HepG2 (cell line): ENCODE data around the gene AGPAT3. TPM values are rescaled to one million over a fixed set of nuclear protein-coding genes. Genes with fewer than 3 reads are reported as not detected.

ENCODE experiments used
- ATAC-seq: fragments of 200-7000 bp; cut with Tn5 transposase; 3 replicates; pipeline ENCODE4 v1.9.1; 2020; ENCODE audit warnings: mild to moderate bottlenecking, moderate library complexity
- BruUV-seq: library from RNA; stranded (reverse); fragments of 400-500 nt; replicated peaks from 2 replicates; lab custom pipeline; 2021; lab: Mats Ljungman, UMichigan
- CTCF ChIA-PET: fragments of 300-600 bp; formaldehyde crosslinking; extraction: SDS; loops from one replicate; lab custom pipeline; 2021; ENCODE audit warnings: low total read pairs, inconsistent platforms, low intra/inter-chr PET ratio; lab: Yijun Ruan, JAX
- POLR2A ChIA-PET: fragments of 350-600 bp; sonication (Branson Sonifier 250); formaldehyde crosslinking; loops from one replicate; lab custom pipeline; 2020; ENCODE audit warnings: antibody characterized with exemption, inconsistent platforms; lab: Yijun Ruan, JAX
- DNase-seq: peaks from one replicate; pipeline ENCODE4 v3.0.0-alpha.2; 2015; ENCODE audit warnings: low spot score
- FAIRE-seq: peaks from 3 replicates; lab custom pipeline; 2011; peaks lifted over from hg19 to GRCh38; lab: Jason Lieb, UNC
- H2AFZ ChIP-seq: one replicate; pipeline ENCODE4 v1.6.1; 2011; ENCODE audit warnings: low read length, inconsistent platforms
- H3K27ac ChIP-seq: fragments of 300-600 bp; 3 replicates; pipeline ENCODE4 v1.8.0; 2011; ENCODE audit warnings: mixed run types, mild to moderate bottlenecking, mixed read lengths, low read length, inconsistent platforms; ENCODE audit not compliant: insufficient read depth; ENCODE audit errors: extremely low read length
- H3K27me3 ChIP-seq, 2 experiments: fragments of 200-600 bp in 1 of 2; 2 replicates in 1 of 2; 3 replicates in 1 of 2; pipeline versions ENCODE4 v1.6.0 to v1.8.0; 2011; ENCODE audit warnings: low read length in 2 of 2, mild to moderate bottlenecking in 2 of 2, moderate library complexity in 2 of 2, inconsistent platforms in 1 of 2; ENCODE audit not compliant: insufficient read depth in 2 of 2, control insufficient read depth in 1 of 2
- H3K36me3 ChIP-seq, 2 experiments: fragments of 200-600 bp in 1 of 2; replicated peaks in 1 of 2; 2 replicates in 1 of 2; 3 replicates in 1 of 2; pipeline versions ENCODE4 v1.5.1 to v1.8.0; 2011; ENCODE audit warnings: low read length in 2 of 2, inconsistent platforms in 1 of 2; ENCODE audit not compliant: insufficient read depth in 2 of 2, control insufficient read depth in 1 of 2
- H3K4me1 ChIP-seq: 2 replicates; pipeline ENCODE4 v1.5.1; 2012; ENCODE audit warnings: low read length, inconsistent platforms; ENCODE audit not compliant: insufficient read depth
- H3K4me2 ChIP-seq: 2 replicates; pipeline ENCODE4 v1.6.0; 2011; ENCODE audit warnings: low read depth, low read length, inconsistent platforms
- H3K4me3 ChIP-seq, 3 experiments: fragments of 200-600 bp in 1 of 3; sonication (generic), shearing (Covaris generic) in 1 of 3; replicated peaks in 1 of 3; 2 replicates each; pipeline ENCODE4 v1.5.1; 2011 to 2016; ENCODE audit warnings: low read length in 3 of 3, inconsistent platforms in 2 of 3, low read depth in 2 of 3, mild to moderate bottlenecking in 2 of 3, control low read depth in 1 of 3, mixed read lengths in 1 of 3; ENCODE audit not compliant: insufficient read depth in 1 of 3
- H3K79me2 ChIP-seq: one replicate; pipeline ENCODE4 v1.6.1; 2011; ENCODE audit warnings: low read length, inconsistent platforms; ENCODE audit not compliant: insufficient read depth
- H3K9ac ChIP-seq: 2 replicates; pipeline ENCODE4 v1.6.0; 2011; ENCODE audit warnings: mild to moderate bottlenecking, low read depth, low read length, inconsistent platforms; ENCODE audit not compliant: insufficient read depth
- H3K9me3 ChIP-seq: 2 replicates; pipeline ENCODE4 v1.5.1; 2012; ENCODE audit warnings: mild to moderate bottlenecking, low read length
- H4K20me1 ChIP-seq: 2 replicates; pipeline ENCODE4 v1.6.0; 2011; ENCODE audit warnings: inconsistent platforms, mild to moderate bottlenecking, low read length, moderate library complexity; ENCODE audit not compliant: insufficient read depth
- AFF4 ChIP-seq: sonication (generic); formaldehyde crosslinking; IDR thresholded peaks from 2 replicates; pipeline ENCODE4 v1.4.0; 2020; ENCODE audit warnings: missing genetic modification reagents
- CCDC6 ChIP-seq: sonication (generic); formaldehyde crosslinking; IDR thresholded peaks from 2 replicates; pipeline ENCODE4 v1.8.1; 2022; ENCODE audit warnings: mild to moderate bottlenecking, missing genetic modification reagents, moderate library complexity
- CHD4 ChIP-seq: fragments of 200-600 bp; sonication (generic); IDR thresholded peaks from 2 replicates; pipeline ENCODE4 v1.7.0; 2017; ENCODE audit warnings: mild to moderate bottlenecking, low read length, borderline replicate concordance
- ISL2 ChIP-seq: sonication (generic); formaldehyde crosslinking; IDR thresholded peaks from 2 replicates; pipeline ENCODE4 v1.5.0; 2020; ENCODE audit warnings: missing genetic modification reagents
- RBM22 ChIP-seq: fragments of 200-400 bp; formaldehyde crosslinking; optimal IDR thresholded peaks from 2 replicates; pipeline ENCODE3; 2017; ENCODE audit warnings: mild to moderate bottlenecking, low read length, moderate library complexity
- SALL1 ChIP-seq: sonication (generic); formaldehyde crosslinking; IDR thresholded peaks from 2 replicates; pipeline ENCODE4 v1.8.0; 2022; ENCODE audit warnings: mild to moderate bottlenecking, missing genetic modification reagents
- ZFP90 ChIP-seq: sonication (generic); formaldehyde crosslinking; IDR thresholded peaks from 2 replicates; pipeline ENCODE4 v1.8.0; 2022; ENCODE audit warnings: missing genetic modification reagents, mild to moderate bottlenecking, inconsistent platforms, borderline replicate concordance
- ZNF256 ChIP-seq: sonication (generic); formaldehyde crosslinking; conservative IDR thresholded peaks from 2 replicates; pipeline ENCODE4 v1.4.0; 2020; ENCODE audit warnings: missing genetic modification reagents
- ZNF33A ChIP-seq: sonication (generic); formaldehyde crosslinking; IDR thresholded peaks from 2 replicates; pipeline ENCODE4 v1.5.1; 2020; ENCODE audit warnings: missing genetic modification reagents, mild to moderate bottlenecking, moderate library complexity, borderline replicate concordance
- ZNF704 ChIP-seq: sonication (generic); formaldehyde crosslinking; IDR thresholded peaks from 2 replicates; pipeline ENCODE4 v1.8.1; 2023; ENCODE audit warnings: mild to moderate bottlenecking, inconsistent platforms, moderate library complexity, missing genetic modification reagents, borderline replicate concordance
- ZNF776 ChIP-seq: sonication (generic); formaldehyde crosslinking; IDR thresholded peaks from 2 replicates; pipeline ENCODE4 v1.4.0; 2020; ENCODE audit warnings: mild to moderate bottlenecking, missing genetic modification reagents
- ZNF800 ChIP-seq: sonication (generic); formaldehyde crosslinking; IDR thresholded peaks from 2 replicates; pipeline ENCODE4 v1.4.0; 2020; ENCODE audit warnings: missing genetic modification reagents
- WGBS: methylation state at CpG from one replicate; pipeline ENCODE4 v1.1.6; 2017; ENCODE audit warnings: low lambda C conversion rate; 5-methylcytosine and 5-hydroxymethylcytosine counted together
- in situ Hi-C: cut with HindIII; loops from 2 replicates; pipeline ENCODE4 v1.10.0; 2017; ENCODE audit warnings: low pct_unique_long_range_greater_than_20kb; ENCODE audit not compliant: extremely low pct_ligation_motif_present
- intact Hi-C: fragments of 100-400 bp; cut with micrococcal nuclease; formaldehyde crosslinking; loops from one replicate; pipeline ENCODE4 v1.10.0; 2022; ENCODE audit not compliant: unreplicated experiment
- polyA plus RNA-seq, 8 experiments: library from polyadenylated mRNA; depleted of rRNA in 3 of 8; stranded (reverse) in 7 of 8; unstranded in 1 of 8; fragments of >200 nt; fragmentation: Illumina TruSeq in 4 of 8; extraction: Trizol in 4 of 8; gene quantifications; 2 replicates each; pipeline versions ENCODE4 v1.2.1 to v1.2.3, GENCODE V29; 2011 to 2016; ENCODE audit warnings: low read depth in 4 of 8, missing spikeins in 1 of 8, mixed read lengths in 1 of 8; ENCODE audit not compliant: insufficient read depth in 1 of 8
- total RNA-seq, 5 experiments: library from RNA; depleted of rRNA; stranded (reverse); fragments of >200 nt; fragmentation: Illumina TruSeq; extraction: Trizol; gene quantifications; 2 replicates each; pipeline ENCODE4 v1.2.3, GENCODE V29; 2016; ENCODE audit warnings: low read depth in 1 of 5
- TF ChIP-seq, protein P1 (sequence below): IDR thresholded peaks from 2 replicates; pipeline ENCODE4 v1.6.1; 2016; ENCODE audit warnings: missing biosample characterization, missing genetic modification reagents, low read depth
- TF ChIP-seq, protein P2 (sequence below): sonication (generic); formaldehyde crosslinking; IDR thresholded peaks from 2 replicates; pipeline ENCODE4 v1.5.0; 2020; ENCODE audit warnings: mild to moderate bottlenecking, missing genetic modification reagents

The AGPAT3 gene
- total and polyA plus RNA-seq, 2 of the 13 experiments (the other 11 are each of a cell fraction or from before 2014, with no cell fraction given) = 32.2 to 54.4 TPM

DNA sequence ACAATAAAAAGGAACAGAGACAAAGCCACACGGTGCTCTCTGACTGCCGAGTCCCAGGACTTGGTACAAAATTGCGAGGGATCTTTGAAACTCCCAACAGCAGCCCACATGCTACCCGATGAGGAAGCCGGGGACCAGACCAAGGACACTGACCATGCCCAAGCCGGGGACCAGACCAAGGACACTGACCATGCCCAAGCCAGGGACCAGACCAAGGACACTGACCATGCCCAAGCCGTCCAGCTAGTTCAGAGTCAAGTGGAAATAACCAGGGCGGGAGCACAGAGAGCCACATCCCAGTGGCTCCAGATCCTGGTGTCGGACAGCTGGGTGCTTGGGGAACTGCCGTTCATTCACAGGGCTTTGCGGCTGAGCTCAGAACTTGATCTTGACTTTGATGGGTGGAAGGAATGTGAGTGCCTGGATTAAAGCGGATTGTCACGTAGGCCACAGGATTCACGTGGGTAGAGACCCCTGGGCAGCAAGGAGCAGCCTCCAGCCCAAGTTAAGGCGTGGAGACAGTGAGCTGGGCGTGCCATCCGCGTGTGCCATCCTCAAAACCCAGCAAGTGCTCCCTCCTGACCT lies 130.6 kb downstream of the AGPAT3 start:
- WGBS = 67% methylated on average over 3 of the region's 18 CpGs
- in situ Hi-C loops (no loop called here), intact Hi-C loops (no loop called here)
- ChIA-PET POLR2A (no interaction called here), CTCF (no interaction called here)
- Histone ChIP-seq H3K27ac (no peak overlapping the region), H3K27me3 (peaks cover 2 to 53% of the 10 kb centered on the region in 2 experiments; a peak in 3 of 5 replicates), H3K79me2 (no peaks in the 10 kb centered on the region), H3K9me3 (no peaks in the 10 kb centered on the region), H4K20me1 (no peaks in the 10 kb centered on the region), H3K4me1 (peaks cover 25% of the 10 kb centered on the region), H3K36me3 (no peaks in the 10 kb centered on the region), H3K4me2 (no peak overlapping the region), H2AFZ (no peak overlapping the region), H3K4me3 (no peak overlapping the region), H3K9ac (no peak overlapping the region)
- BruUV-seq = no TSS peak
- DNase-seq = no peak
- FAIRE-seq = no peak
- ATAC-seq = no peak
- no peak for TF ChIP-seq ZNF776 (CRISPR knock-in tag)
- TF ChIP-seq, protein P1, sequence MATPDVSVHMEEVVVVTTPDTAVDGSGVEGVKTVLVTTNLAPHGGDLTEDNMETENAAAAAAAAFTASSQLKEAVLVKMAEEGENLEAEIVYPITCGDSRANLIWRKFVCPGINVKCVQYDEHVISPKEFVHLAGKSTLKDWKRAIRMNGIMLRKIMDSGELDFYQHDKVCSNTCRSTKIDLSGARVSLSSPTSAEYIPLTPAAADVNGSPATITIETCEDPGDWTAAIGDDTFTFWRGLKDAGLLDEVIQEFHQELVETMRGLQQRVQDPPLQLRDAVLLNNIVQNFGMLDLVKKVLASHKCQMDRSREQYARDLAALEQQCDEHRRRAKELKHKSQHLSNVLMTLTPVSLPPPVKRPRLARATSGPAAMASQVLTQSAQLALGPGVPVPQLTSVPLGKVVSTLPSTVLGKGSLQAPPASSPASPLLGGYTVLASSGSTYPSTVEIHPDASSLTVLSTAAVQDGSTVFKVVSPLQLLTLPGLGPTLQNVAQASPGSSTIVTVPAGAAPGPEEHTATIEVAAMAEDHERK (CRISPR knock-in tag) = no peak
- no peak for TF ChIP-seq AFF4 (CRISPR knock-in tag)
- TF ChIP-seq SALL1 (CRISPR knock-in tag) = no peak
- TF ChIP-seq ZNF256 (CRISPR knock-in tag) = no peak
- TF ChIP-seq ISL2 (CRISPR knock-in tag) = no peak
- no peak for TF ChIP-seq ZNF800 (CRISPR knock-in tag)
- TF ChIP-seq RBM22 = no peak
- TF ChIP-seq, protein P2, sequence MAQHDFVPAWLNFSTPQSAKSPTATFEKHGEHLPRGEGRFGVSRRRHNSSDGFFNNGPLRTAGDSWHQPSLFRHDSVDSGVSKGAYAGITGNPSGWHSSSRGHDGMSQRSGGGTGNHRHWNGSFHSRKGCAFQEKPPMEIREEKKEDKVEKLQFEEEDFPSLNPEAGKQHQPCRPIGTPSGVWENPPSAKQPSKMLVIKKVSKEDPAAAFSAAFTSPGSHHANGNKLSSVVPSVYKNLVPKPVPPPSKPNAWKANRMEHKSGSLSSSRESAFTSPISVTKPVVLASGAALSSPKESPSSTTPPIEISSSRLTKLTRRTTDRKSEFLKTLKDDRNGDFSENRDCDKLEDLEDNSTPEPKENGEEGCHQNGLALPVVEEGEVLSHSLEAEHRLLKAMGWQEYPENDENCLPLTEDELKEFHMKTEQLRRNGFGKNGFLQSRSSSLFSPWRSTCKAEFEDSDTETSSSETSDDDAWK (CRISPR knock-in tag) = no peak
- no peak for TF ChIP-seq ZNF704
- no peak for TF ChIP-seq ZNF33A (CRISPR knock-in tag)
- no peak for TF ChIP-seq CHD4
- no peak for TF ChIP-seq CCDC6
- no peak for TF ChIP-seq ZFP90 (CRISPR knock-in tag)
